Measurements from ENCODE around the gene MAGI2. TPM values are rescaled to one million over a fixed set of nuclear protein-coding genes. Genes with fewer than 3 reads are reported as not detected.

Gene MAGI2
- total and polyA plus RNA-seq, 2 experiments from 2014 or later = 10.4 to 26.4 TPM

DNA sequence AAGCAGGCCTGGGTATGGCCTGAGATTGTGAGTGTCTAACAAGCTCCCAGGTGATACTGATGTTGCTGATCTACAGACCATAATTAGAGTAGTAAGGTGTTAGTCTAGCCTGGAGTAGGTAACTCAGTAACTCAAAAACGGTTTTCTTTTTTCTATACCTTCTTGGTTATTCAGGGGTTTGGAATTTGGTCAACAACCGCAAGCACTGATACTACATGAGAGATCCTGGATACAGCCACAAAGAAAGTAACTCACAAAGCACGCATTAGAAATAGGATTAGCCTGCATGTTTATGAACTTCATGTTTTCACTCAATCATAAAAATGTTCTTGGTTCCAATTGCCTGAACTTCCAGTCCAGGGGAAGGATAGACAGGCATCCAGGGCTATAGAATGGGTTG, 803.5 kb downstream of the MAGI2 start:
- H2AFZ ChIP-seq = no peak overlapping the region
- H3K4me1 Mint-ChIP-seq = peaks cover 14% of the 10 kb centered on the region
- H3K27ac ChIP-seq (ENCODE audit: low read depth) = no peak overlapping the region
- peaks cover 9% of the 10 kb centered on the region; the same call in 2 of the 3 replicates for H3K36me3 Mint-ChIP-seq (ENCODE audit: low read depth)
- no peaks in the 10 kb centered on the region for H3F3A ChIP-seq (replicated peaks; ENCODE audit: low read depth)
- ATAC-seq (no peak), DNase-seq (ENCODE audit: low spot score) (no peak)
- H3K79me2 ChIP-seq (replicated peaks; ENCODE audit: insufficient read depth) = peaks cover 26% of the 10 kb centered on the region
- H3K27ac Mint-ChIP-seq = no peak overlapping the region
- H3K4me3 Mint-ChIP-seq = no peak overlapping the region
- TF ChIP-seq, protein P1, sequence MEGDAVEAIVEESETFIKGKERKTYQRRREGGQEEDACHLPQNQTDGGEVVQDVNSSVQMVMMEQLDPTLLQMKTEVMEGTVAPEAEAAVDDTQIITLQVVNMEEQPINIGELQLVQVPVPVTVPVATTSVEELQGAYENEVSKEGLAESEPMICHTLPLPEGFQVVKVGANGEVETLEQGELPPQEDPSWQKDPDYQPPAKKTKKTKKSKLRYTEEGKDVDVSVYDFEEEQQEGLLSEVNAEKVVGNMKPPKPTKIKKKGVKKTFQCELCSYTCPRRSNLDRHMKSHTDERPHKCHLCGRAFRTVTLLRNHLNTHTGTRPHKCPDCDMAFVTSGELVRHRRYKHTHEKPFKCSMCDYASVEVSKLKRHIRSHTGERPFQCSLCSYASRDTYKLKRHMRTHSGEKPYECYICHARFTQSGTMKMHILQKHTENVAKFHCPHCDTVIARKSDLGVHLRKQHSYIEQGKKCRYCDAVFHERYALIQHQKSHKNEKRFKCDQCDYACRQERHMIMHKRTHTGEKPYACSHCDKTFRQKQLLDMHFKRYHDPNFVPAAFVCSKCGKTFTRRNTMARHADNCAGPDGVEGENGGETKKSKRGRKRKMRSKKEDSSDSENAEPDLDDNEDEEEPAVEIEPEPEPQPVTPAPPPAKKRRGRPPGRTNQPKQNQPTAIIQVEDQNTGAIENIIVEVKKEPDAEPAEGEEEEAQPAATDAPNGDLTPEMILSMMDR (conservative IDR thresholded peaks at IDR 0.05; ENCODE audit: low read depth in 2 of 2) = no peak
- TF ChIP-seq, protein P2, sequence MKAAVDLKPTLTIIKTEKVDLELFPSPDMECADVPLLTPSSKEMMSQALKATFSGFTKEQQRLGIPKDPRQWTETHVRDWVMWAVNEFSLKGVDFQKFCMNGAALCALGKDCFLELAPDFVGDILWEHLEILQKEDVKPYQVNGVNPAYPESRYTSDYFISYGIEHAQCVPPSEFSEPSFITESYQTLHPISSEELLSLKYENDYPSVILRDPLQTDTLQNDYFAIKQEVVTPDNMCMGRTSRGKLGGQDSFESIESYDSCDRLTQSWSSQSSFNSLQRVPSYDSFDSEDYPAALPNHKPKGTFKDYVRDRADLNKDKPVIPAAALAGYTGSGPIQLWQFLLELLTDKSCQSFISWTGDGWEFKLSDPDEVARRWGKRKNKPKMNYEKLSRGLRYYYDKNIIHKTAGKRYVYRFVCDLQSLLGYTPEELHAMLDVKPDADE (IDR thresholded peaks at IDR 0.05) = no peak
- TF ChIP-seq ZNF331 (CRISPR knock-in tag; IDR thresholded peaks at IDR 0.05; ENCODE audit: low read depth) (no peak), NANOG (IDR thresholded peaks at IDR 0.05; ENCODE audit: borderline replicate concordance) (no peak), EZH2phosphoT487 (IDR thresholded peaks at IDR 0.05; ENCODE audit: unreplicated experiment) (no peak), JUNB (IDR thresholded peaks at IDR 0.05; ENCODE audit: unreplicated experiment) (no peak), EZH2 (IDR thresholded peaks at IDR 0.05; ENCODE audit: low read depth, unreplicated experiment) (no peak), POLR2AphosphoS5 (IDR thresholded peaks at IDR 0.05; ENCODE audit: low read depth) (no peak), STAT1 (IDR thresholded peaks at IDR 0.05; ENCODE audit: unreplicated experiment) (no peak), CREB1 (CRISPR knock-in tag; IDR thresholded peaks at IDR 0.05; ENCODE audit: low read depth) (no peak), ZNF114 (CRISPR knock-in tag; IDR thresholded peaks at IDR 0.05) (no peak)
- TF ChIP-seq, protein P3, sequence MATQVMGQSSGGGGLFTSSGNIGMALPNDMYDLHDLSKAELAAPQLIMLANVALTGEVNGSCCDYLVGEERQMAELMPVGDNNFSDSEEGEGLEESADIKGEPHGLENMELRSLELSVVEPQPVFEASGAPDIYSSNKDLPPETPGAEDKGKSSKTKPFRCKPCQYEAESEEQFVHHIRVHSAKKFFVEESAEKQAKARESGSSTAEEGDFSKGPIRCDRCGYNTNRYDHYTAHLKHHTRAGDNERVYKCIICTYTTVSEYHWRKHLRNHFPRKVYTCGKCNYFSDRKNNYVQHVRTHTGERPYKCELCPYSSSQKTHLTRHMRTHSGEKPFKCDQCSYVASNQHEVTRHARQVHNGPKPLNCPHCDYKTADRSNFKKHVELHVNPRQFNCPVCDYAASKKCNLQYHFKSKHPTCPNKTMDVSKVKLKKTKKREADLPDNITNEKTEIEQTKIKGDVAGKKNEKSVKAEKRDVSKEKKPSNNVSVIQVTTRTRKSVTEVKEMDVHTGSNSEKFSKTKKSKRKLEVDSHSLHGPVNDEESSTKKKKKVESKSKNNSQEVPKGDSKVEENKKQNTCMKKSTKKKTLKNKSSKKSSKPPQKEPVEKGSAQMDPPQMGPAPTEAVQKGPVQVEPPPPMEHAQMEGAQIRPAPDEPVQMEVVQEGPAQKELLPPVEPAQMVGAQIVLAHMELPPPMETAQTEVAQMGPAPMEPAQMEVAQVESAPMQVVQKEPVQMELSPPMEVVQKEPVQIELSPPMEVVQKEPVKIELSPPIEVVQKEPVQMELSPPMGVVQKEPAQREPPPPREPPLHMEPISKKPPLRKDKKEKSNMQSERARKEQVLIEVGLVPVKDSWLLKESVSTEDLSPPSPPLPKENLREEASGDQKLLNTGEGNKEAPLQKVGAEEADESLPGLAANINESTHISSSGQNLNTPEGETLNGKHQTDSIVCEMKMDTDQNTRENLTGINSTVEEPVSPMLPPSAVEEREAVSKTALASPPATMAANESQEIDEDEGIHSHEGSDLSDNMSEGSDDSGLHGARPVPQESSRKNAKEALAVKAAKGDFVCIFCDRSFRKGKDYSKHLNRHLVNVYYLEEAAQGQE (IDR thresholded peaks at IDR 0.05; ENCODE audit: unreplicated experiment) = no peak
- TF ChIP-seq, protein P4, sequence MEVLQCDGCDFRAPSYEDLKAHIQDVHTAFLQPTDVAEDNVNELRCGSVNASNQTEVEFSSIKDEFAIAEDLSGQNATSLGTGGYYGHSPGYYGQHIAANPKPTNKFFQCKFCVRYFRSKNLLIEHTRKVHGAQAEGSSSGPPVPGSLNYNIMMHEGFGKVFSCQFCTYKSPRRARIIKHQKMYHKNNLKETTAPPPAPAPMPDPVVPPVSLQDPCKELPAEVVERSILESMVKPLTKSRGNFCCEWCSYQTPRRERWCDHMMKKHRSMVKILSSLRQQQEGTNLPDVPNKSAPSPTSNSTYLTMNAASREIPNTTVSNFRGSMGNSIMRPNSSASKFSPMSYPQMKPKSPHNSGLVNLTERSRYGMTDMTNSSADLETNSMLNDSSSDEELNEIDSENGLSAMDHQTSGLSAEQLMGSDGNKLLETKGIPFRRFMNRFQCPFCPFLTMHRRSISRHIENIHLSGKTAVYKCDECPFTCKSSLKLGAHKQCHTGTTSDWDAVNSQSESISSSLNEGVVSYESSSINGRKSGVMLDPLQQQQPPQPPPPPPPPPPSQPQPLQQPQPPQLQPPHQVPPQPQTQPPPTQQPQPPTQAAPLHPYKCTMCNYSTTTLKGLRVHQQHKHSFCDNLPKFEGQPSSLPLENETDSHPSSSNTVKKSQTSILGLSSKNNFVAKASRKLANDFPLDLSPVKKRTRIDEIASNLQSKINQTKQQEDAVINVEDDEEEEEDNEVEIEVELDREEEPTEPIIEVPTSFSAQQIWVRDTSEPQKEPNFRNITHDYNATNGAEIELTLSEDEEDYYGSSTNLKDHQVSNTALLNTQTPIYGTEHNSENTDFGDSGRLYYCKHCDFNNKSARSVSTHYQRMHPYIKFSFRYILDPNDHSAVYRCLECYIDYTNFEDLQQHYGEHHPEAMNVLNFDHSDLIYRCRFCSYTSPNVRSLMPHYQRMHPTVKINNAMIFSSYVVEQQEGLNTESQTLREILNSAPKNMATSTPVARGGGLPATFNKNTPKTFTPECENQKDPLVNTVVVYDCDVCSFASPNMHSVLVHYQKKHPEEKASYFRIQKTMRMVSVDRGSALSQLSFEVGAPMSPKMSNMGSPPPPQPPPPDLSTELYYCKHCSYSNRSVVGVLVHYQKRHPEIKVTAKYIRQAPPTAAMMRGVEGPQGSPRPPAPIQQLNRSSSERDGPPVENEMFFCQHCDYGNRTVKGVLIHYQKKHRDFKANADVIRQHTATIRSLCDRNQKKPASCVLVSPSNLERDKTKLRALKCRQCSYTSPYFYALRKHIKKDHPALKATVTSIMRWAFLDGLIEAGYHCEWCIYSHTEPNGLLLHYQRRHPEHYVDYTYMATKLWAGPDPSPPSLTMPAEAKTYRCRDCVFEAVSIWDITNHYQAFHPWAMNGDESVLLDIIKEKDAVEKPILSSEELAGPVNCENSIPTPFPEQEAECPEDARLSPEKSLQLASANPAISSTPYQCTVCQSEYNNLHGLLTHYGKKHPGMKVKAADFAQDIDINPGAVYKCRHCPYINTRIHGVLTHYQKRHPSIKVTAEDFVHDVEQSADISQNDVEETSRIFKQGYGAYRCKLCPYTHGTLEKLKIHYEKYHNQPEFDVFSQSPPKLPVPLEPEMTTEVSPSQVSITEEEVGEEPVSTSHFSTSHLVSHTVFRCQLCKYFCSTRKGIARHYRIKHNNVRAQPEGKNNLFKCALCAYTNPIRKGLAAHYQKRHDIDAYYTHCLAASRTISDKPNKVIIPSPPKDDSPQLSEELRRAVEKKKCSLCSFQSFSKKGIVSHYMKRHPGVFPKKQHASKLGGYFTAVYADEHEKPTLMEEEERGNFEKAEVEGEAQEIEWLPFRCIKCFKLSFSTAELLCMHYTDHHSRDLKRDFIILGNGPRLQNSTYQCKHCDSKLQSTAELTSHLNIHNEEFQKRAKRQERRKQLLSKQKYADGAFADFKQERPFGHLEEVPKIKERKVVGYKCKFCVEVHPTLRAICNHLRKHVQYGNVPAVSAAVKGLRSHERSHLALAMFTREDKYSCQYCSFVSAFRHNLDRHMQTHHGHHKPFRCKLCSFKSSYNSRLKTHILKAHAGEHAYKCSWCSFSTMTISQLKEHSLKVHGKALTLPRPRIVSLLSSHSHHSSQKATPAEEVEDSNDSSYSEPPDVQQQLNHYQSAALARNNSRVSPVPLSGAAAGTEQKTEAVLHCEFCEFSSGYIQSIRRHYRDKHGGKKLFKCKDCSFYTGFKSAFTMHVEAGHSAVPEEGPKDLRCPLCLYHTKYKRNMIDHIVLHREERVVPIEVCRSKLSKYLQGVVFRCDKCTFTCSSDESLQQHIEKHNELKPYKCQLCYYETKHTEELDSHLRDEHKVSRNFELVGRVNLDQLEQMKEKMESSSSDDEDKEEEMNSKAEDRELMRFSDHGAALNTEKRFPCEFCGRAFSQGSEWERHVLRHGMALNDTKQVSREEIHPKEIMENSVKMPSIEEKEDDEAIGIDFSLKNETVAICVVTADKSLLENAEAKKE (CRISPR knock-in tag; IDR thresholded peaks at IDR 0.05) = no peak
- peaks cover 8% of the 10 kb centered on the region for H3K4me1 ChIP-seq (ENCODE audit: insufficient read depth)
- no peak overlapping the region for H3K4me2 ChIP-seq
- no peaks in the 10 kb centered on the region for H3K9me2 ChIP-seq (ENCODE audit: insufficient read depth)
- H3K36me3 ChIP-seq (ENCODE audit: insufficient read depth) = no peaks in the 10 kb centered on the region
- no peak overlapping the region for H3K4me3 ChIP-seq
- H3K27me3 ChIP-seq (ENCODE audit: insufficient read depth) = no peaks in the 10 kb centered on the region
- H4K20me1 ChIP-seq (replicated peaks; ENCODE audit: insufficient read depth) = no peaks in the 10 kb centered on the region
- peaks cover 5% of the 10 kb centered on the region for H3K27me3 Mint-ChIP-seq (ENCODE audit: insufficient read depth, low read depth, poor library complexity)
- peaks cover 4% of the 10 kb centered on the region; the same call in 1 of the 3 replicates for H3K9me3 Mint-ChIP-seq
